Activated CD8-positive, alpha-beta T cell treated with anti-CD3 and anti-CD28 coated beads for 36 hours (primary cell): ENCODE measurements around the gene MTFR1L. TPM values are rescaled to one million over a fixed set of nuclear protein-coding genes. Genes with fewer than 3 reads are reported as not detected.

Source experiments
- ATAC-seq: fragments of 200-7000 bp; cut with Tn5 transposase; one replicate; pipeline ENCODE4 v1.10.0; 2021; ENCODE audit warnings: mild to moderate bottlenecking, moderate library complexity
- CTCF ChIA-PET: fragments of 350-600 bp; sonication (Branson Sonifier 250); formaldehyde crosslinking; loops from one replicate; lab custom pipeline; 2021; ENCODE audit warnings: antibody characterized with exemption; lab: Charles Lee
- POLR2A ChIA-PET: fragments of 350-600 bp; sonication (Branson Sonifier 250); formaldehyde crosslinking; loops from one replicate; lab custom pipeline; 2021; ENCODE audit warnings: antibody characterized with exemption; lab: Charles Lee
- DNase-seq: peaks from one replicate; pipeline ENCODE4 v3.0.0-alpha.2; 2020
- H3K27ac Mint-ChIP-seq: one replicate; pipeline ENCODE4 v1.8.0; 2021; ENCODE audit warnings: mild to moderate bottlenecking, mixed read lengths
- H3K27me3 Mint-ChIP-seq: one replicate; pipeline ENCODE4 v1.8.0; 2021; ENCODE audit warnings: mixed read lengths
- H3K36me3 Mint-ChIP-seq: one replicate; pipeline ENCODE4 v1.8.0; 2021; ENCODE audit warnings: low read depth, mixed read lengths
- H3K4me1 Mint-ChIP-seq: one replicate; pipeline ENCODE4 v1.8.0; 2021; ENCODE audit warnings: low read depth, mixed read lengths
- H3K4me3 Mint-ChIP-seq: one replicate; pipeline ENCODE4 v1.8.0; 2021; ENCODE audit warnings: mild to moderate bottlenecking, moderate library complexity, mixed read lengths
- H3K9me3 Mint-ChIP-seq: one replicate; pipeline ENCODE4 v1.8.0; 2021; ENCODE audit warnings: mixed read lengths
- intact Hi-C: fragments of 100-400 bp; cut with micrococcal nuclease; formaldehyde crosslinking; loops from one replicate; pipeline ENCODE4 v1.10.0; 2022
- total RNA-seq, 2 experiments: library from RNA; stranded (reverse); gene quantifications; one replicate each; pipeline ENCODE4 v1.2.3, GENCODE V29; 2021
- TF ChIP-seq, protein P1 (sequence below): fragments of 200-600 bp; IDR thresholded peaks from one replicate; pipeline ENCODE4 v1.8.0; 2022; ENCODE audit warnings: antibody characterized with exemption, mild to moderate bottlenecking

Gene MTFR1L
- total RNA-seq, 2 experiments from 2014 or later = 25.6 to 27.4 TPM

- H3K36me3 Mint-ChIP-seq = peaks cover 12% of the 10 kb centered on the region
- ChIA-PET POLR2A (interaction anchor here (1.0 kb wide), 1 partner anchor 12 kb away, joined by 3 read pairs; the partner anchor contains the start of gene PAQR7), CTCF (interaction anchor here (1.2 kb wide), 1 partner anchor 33 kb away, joined by 3 read pairs; no protein-coding TSS in a partner anchor)
- H3K27me3 Mint-ChIP-seq = no peaks in the 10 kb centered on the region
- TF ChIP-seq, protein P1, sequence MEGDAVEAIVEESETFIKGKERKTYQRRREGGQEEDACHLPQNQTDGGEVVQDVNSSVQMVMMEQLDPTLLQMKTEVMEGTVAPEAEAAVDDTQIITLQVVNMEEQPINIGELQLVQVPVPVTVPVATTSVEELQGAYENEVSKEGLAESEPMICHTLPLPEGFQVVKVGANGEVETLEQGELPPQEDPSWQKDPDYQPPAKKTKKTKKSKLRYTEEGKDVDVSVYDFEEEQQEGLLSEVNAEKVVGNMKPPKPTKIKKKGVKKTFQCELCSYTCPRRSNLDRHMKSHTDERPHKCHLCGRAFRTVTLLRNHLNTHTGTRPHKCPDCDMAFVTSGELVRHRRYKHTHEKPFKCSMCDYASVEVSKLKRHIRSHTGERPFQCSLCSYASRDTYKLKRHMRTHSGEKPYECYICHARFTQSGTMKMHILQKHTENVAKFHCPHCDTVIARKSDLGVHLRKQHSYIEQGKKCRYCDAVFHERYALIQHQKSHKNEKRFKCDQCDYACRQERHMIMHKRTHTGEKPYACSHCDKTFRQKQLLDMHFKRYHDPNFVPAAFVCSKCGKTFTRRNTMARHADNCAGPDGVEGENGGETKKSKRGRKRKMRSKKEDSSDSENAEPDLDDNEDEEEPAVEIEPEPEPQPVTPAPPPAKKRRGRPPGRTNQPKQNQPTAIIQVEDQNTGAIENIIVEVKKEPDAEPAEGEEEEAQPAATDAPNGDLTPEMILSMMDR = no peak
- no peak for ATAC-seq
- H3K27ac Mint-ChIP-seq = no peak overlapping the region
- H3K4me1 Mint-ChIP-seq = peaks cover 19% of the 10 kb centered on the region
- no peak overlapping the region for H3K4me3 Mint-ChIP-seq
- intact Hi-C loops = no loop called here
- DNase-seq = no peak
- H3K9me3 Mint-ChIP-seq = no peaks in the 10 kb centered on the region
These were observed 43.2 kb downstream of the MTFR1L start for GRCh38 chr1:25862785-25863485.

DNA sequence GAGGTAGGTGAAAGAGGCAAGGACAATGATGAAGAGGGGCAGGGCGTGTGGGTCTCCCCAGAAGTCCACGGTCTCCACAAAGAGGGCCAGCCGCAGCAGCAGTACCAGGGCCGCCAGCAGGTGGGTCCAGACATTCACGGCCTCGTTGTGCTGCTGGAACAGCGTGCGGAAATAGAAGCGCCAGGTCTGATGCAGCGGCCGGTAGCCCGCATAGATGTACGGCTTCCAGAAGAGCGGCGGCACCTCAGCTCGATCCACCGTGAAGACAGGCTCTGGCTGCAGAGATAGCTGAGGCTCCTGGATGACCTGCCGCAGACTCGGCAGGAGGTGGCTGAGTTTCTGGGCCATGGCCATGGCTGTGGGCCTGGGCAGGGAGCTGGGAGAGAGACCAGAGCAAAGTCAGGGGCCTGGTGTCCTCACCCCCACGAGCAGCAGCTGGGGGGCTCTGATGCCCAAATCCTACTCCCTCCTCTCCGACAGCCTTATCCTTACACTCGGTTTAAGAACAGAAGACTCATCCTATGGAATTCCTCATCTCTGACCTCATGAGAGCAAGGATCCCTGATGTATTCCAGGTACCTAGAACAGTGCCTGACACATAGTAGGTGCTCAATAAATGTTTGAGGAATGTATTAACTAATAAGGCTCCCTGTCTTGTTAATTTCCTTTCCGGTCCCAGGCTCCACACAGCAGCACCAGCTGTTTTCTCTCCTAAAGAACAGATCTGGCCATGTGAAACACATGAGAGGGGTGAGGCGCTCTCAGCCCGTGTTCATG lies 43.9 kb downstream of the MTFR1L start:
- ATAC-seq (no peak), DNase-seq (no peak)
- Mint-ChIP-seq H3K4me1 (peaks cover 15% of the 10 kb centered on the region), H3K27ac (no peak overlapping the region), H3K9me3 (no peaks in the 10 kb centered on the region), H3K4me3 (no peak overlapping the region), H3K36me3 (peaks cover 12% of the 10 kb centered on the region), H3K27me3 (no peaks in the 10 kb centered on the region)
- CTCF ChIA-PET = interaction anchor here (1.2 kb wide), 1 partner anchor 32 kb away, joined by 3 read pairs; no protein-coding TSS in a partner anchor
- intact Hi-C loops = no loop called here
- TF ChIP-seq, protein P1 = no peak
- POLR2A ChIA-PET = interaction anchor here (1.3 kb wide), 1 partner anchor 32 kb away, joined by 4 read pairs; no protein-coding TSS in a partner anchor

GRCh38 chr1:25864434-25864833 lies 44.7 kb downstream of the MTFR1L start:
- intact Hi-C loops = no loop called here
- no peak for DNase-seq
- H3K27me3 Mint-ChIP-seq = no peaks in the 10 kb centered on the region
- CTCF ChIA-PET = interaction anchor here (1.2 kb wide), 1 partner anchor 31 kb away, joined by 3 read pairs; no protein-coding TSS in a partner anchor
- ATAC-seq = no peak
- no peak overlapping the region for H3K4me3 Mint-ChIP-seq
- H3K9me3 Mint-ChIP-seq = no peaks in the 10 kb centered on the region
- TF ChIP-seq, protein P1 = no peak
- H3K36me3 Mint-ChIP-seq = peaks cover 10% of the 10 kb centered on the region
- POLR2A ChIA-PET = interaction anchor here (1.3 kb wide), 1 partner anchor 32 kb away, joined by 4 read pairs; no protein-coding TSS in a partner anchor
- peaks cover 11% of the 10 kb centered on the region for H3K4me1 Mint-ChIP-seq
- no peak overlapping the region for H3K27ac Mint-ChIP-seq

- no peaks in the 10 kb centered on the region for H3K9me3 Mint-ChIP-seq
- no peak overlapping the region for H3K27ac Mint-ChIP-seq
- TF ChIP-seq, protein P1 = no peak
- ATAC-seq (no peak), DNase-seq (no peak)
- peaks cover 3% of the 10 kb centered on the region for H3K4me1 Mint-ChIP-seq
- POLR2A ChIA-PET = no interaction called here
- H3K4me3 Mint-ChIP-seq = no peak overlapping the region
- H3K36me3 Mint-ChIP-seq = peaks cover 10% of the 10 kb centered on the region
- intact Hi-C loops = no loop called here
- CTCF ChIA-PET = no interaction called here
- H3K27me3 Mint-ChIP-seq = no peaks in the 10 kb centered on the region
These were observed 46.5 kb downstream of the MTFR1L start for GRCh38 chr1:25866288-25866687.
